ENCODE measurements around the gene TGM3. TPM values are rescaled to one million over a fixed set of nuclear protein-coding genes. Genes with fewer than 3 reads are reported as not detected.

TGM3 gene
- total and polyA plus RNA-seq, 2 experiments from 2014 or later = 0.08 TPM; not detected in 1

GRCh38 chr20:2261046-2261485 lies 34.7 kb upstream of the TGM3 start (continued):
- no peak for TF ChIP-seq CTCF (conservative IDR thresholded peaks at IDR 0.05; ENCODE audit: low read depth in 2 of 2)
- no peak for TF ChIP-seq POLR2AphosphoS5 (IDR thresholded peaks at IDR 0.05; ENCODE audit: low read depth)
- no peak for TF ChIP-seq ZNF331 (CRISPR knock-in tag; IDR thresholded peaks at IDR 0.05; ENCODE audit: low read depth)
- no peak for TF ChIP-seq STAT1 (IDR thresholded peaks at IDR 0.05; ENCODE audit: unreplicated experiment)
- no peak for TF ChIP-seq EZH2 (IDR thresholded peaks at IDR 0.05; ENCODE audit: low read depth, unreplicated experiment)
- no peak for TF ChIP-seq ZNF114 (CRISPR knock-in tag; IDR thresholded peaks at IDR 0.05)
- TF ChIP-seq, protein P1, sequence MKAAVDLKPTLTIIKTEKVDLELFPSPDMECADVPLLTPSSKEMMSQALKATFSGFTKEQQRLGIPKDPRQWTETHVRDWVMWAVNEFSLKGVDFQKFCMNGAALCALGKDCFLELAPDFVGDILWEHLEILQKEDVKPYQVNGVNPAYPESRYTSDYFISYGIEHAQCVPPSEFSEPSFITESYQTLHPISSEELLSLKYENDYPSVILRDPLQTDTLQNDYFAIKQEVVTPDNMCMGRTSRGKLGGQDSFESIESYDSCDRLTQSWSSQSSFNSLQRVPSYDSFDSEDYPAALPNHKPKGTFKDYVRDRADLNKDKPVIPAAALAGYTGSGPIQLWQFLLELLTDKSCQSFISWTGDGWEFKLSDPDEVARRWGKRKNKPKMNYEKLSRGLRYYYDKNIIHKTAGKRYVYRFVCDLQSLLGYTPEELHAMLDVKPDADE (IDR thresholded peaks at IDR 0.05) = no peak
- no peak for TF ChIP-seq NANOG (IDR thresholded peaks at IDR 0.05; ENCODE audit: borderline replicate concordance)
- no peak for TF ChIP-seq EZH2phosphoT487 (IDR thresholded peaks at IDR 0.05; ENCODE audit: unreplicated experiment)
- TF ChIP-seq JUNB (IDR thresholded peaks at IDR 0.05; ENCODE audit: unreplicated experiment) = no peak

GRCh38 chr20:2261629-2262028 lies 34.2 kb upstream of the TGM3 start:
- Histone ChIP-seq H3F3A (replicated peaks; ENCODE audit: low read depth) (no peaks in the 10 kb centered on the region), H3K79me2 (replicated peaks; ENCODE audit: insufficient read depth) (no peaks in the 10 kb centered on the region), H2AFZ (no peak overlapping the region), H3K4me3 (no peak overlapping the region), H3K27ac (ENCODE audit: low read depth) (no peak overlapping the region), H3K36me3 (ENCODE audit: insufficient read depth) (no peaks in the 10 kb centered on the region), H3K9me2 (ENCODE audit: insufficient read depth) (no peaks in the 10 kb centered on the region), H4K20me1 (replicated peaks; ENCODE audit: insufficient read depth) (no peaks in the 10 kb centered on the region), H3K27me3 (ENCODE audit: insufficient read depth) (no peaks in the 10 kb centered on the region), H3K4me2 (no peak overlapping the region), H3K4me1 (ENCODE audit: insufficient read depth) (no peaks in the 10 kb centered on the region; the same call in 1 of the 2 replicates)
- no peak for ATAC-seq
- Mint-ChIP-seq H3K36me3 (ENCODE audit: low read depth) (no peaks in the 10 kb centered on the region), H3K4me1 (peaks cover 13% of the 10 kb centered on the region; the same call in 2 of the 3 replicates), H3K4me3 (no peak overlapping the region), H3K9me3 (no peaks in the 10 kb centered on the region), H3K27ac (no peak overlapping the region), H3K27me3 (ENCODE audit: insufficient read depth, low read depth, poor library complexity) (peaks cover 5% of the 10 kb centered on the region)
- TF ChIP-seq EZH2 (IDR thresholded peaks at IDR 0.05; ENCODE audit: low read depth, unreplicated experiment) (no peak), ZNF114 (CRISPR knock-in tag; IDR thresholded peaks at IDR 0.05) (no peak), ZNF331 (CRISPR knock-in tag; IDR thresholded peaks at IDR 0.05; ENCODE audit: low read depth) (no peak), EZH2phosphoT487 (IDR thresholded peaks at IDR 0.05; ENCODE audit: unreplicated experiment) (no peak), POLR2AphosphoS5 (IDR thresholded peaks at IDR 0.05; ENCODE audit: low read depth) (no peak), STAT1 (IDR thresholded peaks at IDR 0.05; ENCODE audit: unreplicated experiment) (no peak), JUNB (IDR thresholded peaks at IDR 0.05; ENCODE audit: unreplicated experiment) (no peak), CTCF (conservative IDR thresholded peaks at IDR 0.05; ENCODE audit: low read depth in 2 of 2) (no peak)
- TF ChIP-seq, protein P1 (IDR thresholded peaks at IDR 0.05) = no peak
- TF ChIP-seq, protein P2, sequence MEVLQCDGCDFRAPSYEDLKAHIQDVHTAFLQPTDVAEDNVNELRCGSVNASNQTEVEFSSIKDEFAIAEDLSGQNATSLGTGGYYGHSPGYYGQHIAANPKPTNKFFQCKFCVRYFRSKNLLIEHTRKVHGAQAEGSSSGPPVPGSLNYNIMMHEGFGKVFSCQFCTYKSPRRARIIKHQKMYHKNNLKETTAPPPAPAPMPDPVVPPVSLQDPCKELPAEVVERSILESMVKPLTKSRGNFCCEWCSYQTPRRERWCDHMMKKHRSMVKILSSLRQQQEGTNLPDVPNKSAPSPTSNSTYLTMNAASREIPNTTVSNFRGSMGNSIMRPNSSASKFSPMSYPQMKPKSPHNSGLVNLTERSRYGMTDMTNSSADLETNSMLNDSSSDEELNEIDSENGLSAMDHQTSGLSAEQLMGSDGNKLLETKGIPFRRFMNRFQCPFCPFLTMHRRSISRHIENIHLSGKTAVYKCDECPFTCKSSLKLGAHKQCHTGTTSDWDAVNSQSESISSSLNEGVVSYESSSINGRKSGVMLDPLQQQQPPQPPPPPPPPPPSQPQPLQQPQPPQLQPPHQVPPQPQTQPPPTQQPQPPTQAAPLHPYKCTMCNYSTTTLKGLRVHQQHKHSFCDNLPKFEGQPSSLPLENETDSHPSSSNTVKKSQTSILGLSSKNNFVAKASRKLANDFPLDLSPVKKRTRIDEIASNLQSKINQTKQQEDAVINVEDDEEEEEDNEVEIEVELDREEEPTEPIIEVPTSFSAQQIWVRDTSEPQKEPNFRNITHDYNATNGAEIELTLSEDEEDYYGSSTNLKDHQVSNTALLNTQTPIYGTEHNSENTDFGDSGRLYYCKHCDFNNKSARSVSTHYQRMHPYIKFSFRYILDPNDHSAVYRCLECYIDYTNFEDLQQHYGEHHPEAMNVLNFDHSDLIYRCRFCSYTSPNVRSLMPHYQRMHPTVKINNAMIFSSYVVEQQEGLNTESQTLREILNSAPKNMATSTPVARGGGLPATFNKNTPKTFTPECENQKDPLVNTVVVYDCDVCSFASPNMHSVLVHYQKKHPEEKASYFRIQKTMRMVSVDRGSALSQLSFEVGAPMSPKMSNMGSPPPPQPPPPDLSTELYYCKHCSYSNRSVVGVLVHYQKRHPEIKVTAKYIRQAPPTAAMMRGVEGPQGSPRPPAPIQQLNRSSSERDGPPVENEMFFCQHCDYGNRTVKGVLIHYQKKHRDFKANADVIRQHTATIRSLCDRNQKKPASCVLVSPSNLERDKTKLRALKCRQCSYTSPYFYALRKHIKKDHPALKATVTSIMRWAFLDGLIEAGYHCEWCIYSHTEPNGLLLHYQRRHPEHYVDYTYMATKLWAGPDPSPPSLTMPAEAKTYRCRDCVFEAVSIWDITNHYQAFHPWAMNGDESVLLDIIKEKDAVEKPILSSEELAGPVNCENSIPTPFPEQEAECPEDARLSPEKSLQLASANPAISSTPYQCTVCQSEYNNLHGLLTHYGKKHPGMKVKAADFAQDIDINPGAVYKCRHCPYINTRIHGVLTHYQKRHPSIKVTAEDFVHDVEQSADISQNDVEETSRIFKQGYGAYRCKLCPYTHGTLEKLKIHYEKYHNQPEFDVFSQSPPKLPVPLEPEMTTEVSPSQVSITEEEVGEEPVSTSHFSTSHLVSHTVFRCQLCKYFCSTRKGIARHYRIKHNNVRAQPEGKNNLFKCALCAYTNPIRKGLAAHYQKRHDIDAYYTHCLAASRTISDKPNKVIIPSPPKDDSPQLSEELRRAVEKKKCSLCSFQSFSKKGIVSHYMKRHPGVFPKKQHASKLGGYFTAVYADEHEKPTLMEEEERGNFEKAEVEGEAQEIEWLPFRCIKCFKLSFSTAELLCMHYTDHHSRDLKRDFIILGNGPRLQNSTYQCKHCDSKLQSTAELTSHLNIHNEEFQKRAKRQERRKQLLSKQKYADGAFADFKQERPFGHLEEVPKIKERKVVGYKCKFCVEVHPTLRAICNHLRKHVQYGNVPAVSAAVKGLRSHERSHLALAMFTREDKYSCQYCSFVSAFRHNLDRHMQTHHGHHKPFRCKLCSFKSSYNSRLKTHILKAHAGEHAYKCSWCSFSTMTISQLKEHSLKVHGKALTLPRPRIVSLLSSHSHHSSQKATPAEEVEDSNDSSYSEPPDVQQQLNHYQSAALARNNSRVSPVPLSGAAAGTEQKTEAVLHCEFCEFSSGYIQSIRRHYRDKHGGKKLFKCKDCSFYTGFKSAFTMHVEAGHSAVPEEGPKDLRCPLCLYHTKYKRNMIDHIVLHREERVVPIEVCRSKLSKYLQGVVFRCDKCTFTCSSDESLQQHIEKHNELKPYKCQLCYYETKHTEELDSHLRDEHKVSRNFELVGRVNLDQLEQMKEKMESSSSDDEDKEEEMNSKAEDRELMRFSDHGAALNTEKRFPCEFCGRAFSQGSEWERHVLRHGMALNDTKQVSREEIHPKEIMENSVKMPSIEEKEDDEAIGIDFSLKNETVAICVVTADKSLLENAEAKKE (CRISPR knock-in tag; IDR thresholded peaks at IDR 0.05) = no peak
- no peak for DNase-seq (ENCODE audit: low spot score)
